HepG2 (cell line): Measurements from ENCODE around the gene PANK2. TPM values are rescaled to one million over a fixed set of nuclear protein-coding genes. Genes with fewer than 3 reads are reported as not detected.

Source experiments
- ATAC-seq: fragments of 200-7000 bp; cut with Tn5 transposase; 3 replicates; pipeline ENCODE4 v1.9.1; 2020; ENCODE audit warnings: mild to moderate bottlenecking, moderate library complexity
- BruUV-seq: library from RNA; stranded (reverse); fragments of 400-500 nt; replicated peaks from 2 replicates; lab custom pipeline; 2021; lab: Mats Ljungman, UMichigan
- CTCF ChIA-PET: fragments of 300-600 bp; formaldehyde crosslinking; extraction: SDS; loops from one replicate; lab custom pipeline; 2021; ENCODE audit warnings: low total read pairs, inconsistent platforms, low intra/inter-chr PET ratio; lab: Yijun Ruan, JAX
- POLR2A ChIA-PET: fragments of 350-600 bp; sonication (Branson Sonifier 250); formaldehyde crosslinking; loops from one replicate; lab custom pipeline; 2020; ENCODE audit warnings: antibody characterized with exemption, inconsistent platforms; lab: Yijun Ruan, JAX
- DNase-seq: peaks from one replicate; pipeline ENCODE4 v3.0.0-alpha.2; 2015; ENCODE audit warnings: low spot score
- FAIRE-seq: peaks from 3 replicates; lab custom pipeline; 2011; peaks lifted over from hg19 to GRCh38; lab: Jason Lieb, UNC
- H2AFZ ChIP-seq: one replicate; pipeline ENCODE4 v1.6.1; 2011; ENCODE audit warnings: low read length, inconsistent platforms
- H3K27ac ChIP-seq: fragments of 300-600 bp; 3 replicates; pipeline ENCODE4 v1.8.0; 2011; ENCODE audit warnings: mixed run types, mild to moderate bottlenecking, mixed read lengths, low read length, inconsistent platforms; ENCODE audit not compliant: insufficient read depth; ENCODE audit errors: extremely low read length
- H3K27me3 ChIP-seq, 2 experiments: fragments of 200-600 bp in 1 of 2; 2 replicates in 1 of 2; 3 replicates in 1 of 2; pipeline versions ENCODE4 v1.6.0 to v1.8.0; 2011; ENCODE audit warnings: low read length in 2 of 2, mild to moderate bottlenecking in 2 of 2, moderate library complexity in 2 of 2, inconsistent platforms in 1 of 2; ENCODE audit not compliant: insufficient read depth in 2 of 2, control insufficient read depth in 1 of 2
- H3K36me3 ChIP-seq, 2 experiments: fragments of 200-600 bp in 1 of 2; replicated peaks in 1 of 2; 2 replicates in 1 of 2; 3 replicates in 1 of 2; pipeline versions ENCODE4 v1.5.1 to v1.8.0; 2011; ENCODE audit warnings: low read length in 2 of 2, inconsistent platforms in 1 of 2; ENCODE audit not compliant: insufficient read depth in 2 of 2, control insufficient read depth in 1 of 2
- H3K4me1 ChIP-seq: 2 replicates; pipeline ENCODE4 v1.5.1; 2012; ENCODE audit warnings: low read length, inconsistent platforms; ENCODE audit not compliant: insufficient read depth
- H3K4me2 ChIP-seq: 2 replicates; pipeline ENCODE4 v1.6.0; 2011; ENCODE audit warnings: low read depth, low read length, inconsistent platforms
- H3K4me3 ChIP-seq, 3 experiments: fragments of 200-600 bp in 1 of 3; sonication (generic), shearing (Covaris generic) in 1 of 3; replicated peaks in 1 of 3; 2 replicates each; pipeline ENCODE4 v1.5.1; 2011 to 2016; ENCODE audit warnings: low read length in 3 of 3, inconsistent platforms in 2 of 3, low read depth in 2 of 3, mild to moderate bottlenecking in 2 of 3, control low read depth in 1 of 3, mixed read lengths in 1 of 3; ENCODE audit not compliant: insufficient read depth in 1 of 3
- H3K79me2 ChIP-seq: one replicate; pipeline ENCODE4 v1.6.1; 2011; ENCODE audit warnings: low read length, inconsistent platforms; ENCODE audit not compliant: insufficient read depth
- H3K9ac ChIP-seq: 2 replicates; pipeline ENCODE4 v1.6.0; 2011; ENCODE audit warnings: mild to moderate bottlenecking, low read depth, low read length, inconsistent platforms; ENCODE audit not compliant: insufficient read depth
- H3K9me3 ChIP-seq: 2 replicates; pipeline ENCODE4 v1.5.1; 2012; ENCODE audit warnings: mild to moderate bottlenecking, low read length
- H4K20me1 ChIP-seq: 2 replicates; pipeline ENCODE4 v1.6.0; 2011; ENCODE audit warnings: inconsistent platforms, mild to moderate bottlenecking, low read length, moderate library complexity; ENCODE audit not compliant: insufficient read depth
- ATF7-NPFF ChIP-seq: sonication (generic); formaldehyde crosslinking; IDR thresholded peaks from 2 replicates; pipeline ENCODE4 v1.8.1; 2023; ENCODE audit warnings: mild to moderate bottlenecking, low read depth, missing genetic modification reagents, moderate library complexity
- CBFB ChIP-seq: sonication (generic); formaldehyde crosslinking; IDR thresholded peaks from 2 replicates; pipeline ENCODE4 v1.4.0; 2020; ENCODE audit warnings: missing genetic modification reagents
- CREM ChIP-seq, 2 experiments: sonication (generic) in 1 of 2; formaldehyde crosslinking in 1 of 2; IDR thresholded peaks; 2 replicates each; pipeline versions ENCODE4 v1.4.0 to v1.6.1; 2016 to 2020; ENCODE audit warnings: antibody characterized with exemption in 1 of 2, mild to moderate bottlenecking in 1 of 2, missing genetic modification reagents in 1 of 2
- EP300 ChIP-seq, 3 experiments: sonication (generic) in 1 of 3; formaldehyde crosslinking in 1 of 3; IDR thresholded peaks; 2 replicates each; pipeline versions ENCODE4 v1.5.1 to v1.6.1; 2011 to 2020; ENCODE audit warnings: low read depth in 2 of 3, low read length in 2 of 3, borderline replicate concordance in 1 of 3, improper control_type of control experiment in 1 of 3, mild to moderate bottlenecking in 1 of 3, missing genetic modification reagents in 1 of 3, moderate library complexity in 1 of 3
- IKZF4 ChIP-seq: sonication (generic); formaldehyde crosslinking; IDR thresholded peaks from 2 replicates; pipeline ENCODE4 v1.5.1; 2020; ENCODE audit warnings: borderline replicate concordance, mild to moderate bottlenecking, low read depth, missing genetic modification reagents; ENCODE audit errors: not compliant biosample characterization
- KLF12 ChIP-seq: sonication (generic); formaldehyde crosslinking; IDR thresholded peaks from 2 replicates; pipeline ENCODE4 v1.4.0; 2020; ENCODE audit warnings: missing genetic modification reagents, borderline replicate concordance
- NFIB ChIP-seq: sonication (generic); formaldehyde crosslinking; IDR thresholded peaks from 2 replicates; pipeline ENCODE4 v1.9.0; 2021; ENCODE audit warnings: missing genetic modification reagents, mild to moderate bottlenecking, borderline replicate concordance
- PRMT3 ChIP-seq: sonication (generic); formaldehyde crosslinking; IDR thresholded peaks from 2 replicates; pipeline ENCODE4 v1.8.1; 2022; ENCODE audit warnings: low read depth, mild to moderate bottlenecking, moderate library complexity, missing genetic modification reagents, borderline replicate concordance
- RAD21 ChIP-seq: fragments of 450-650 bp; formaldehyde crosslinking; IDR thresholded peaks from 2 replicates; pipeline ENCODE4 v1.5.0; 2020; ENCODE audit warnings: mild to moderate bottlenecking
- REXO4 ChIP-seq: sonication (generic); formaldehyde crosslinking; IDR thresholded peaks from 2 replicates; pipeline ENCODE4 v1.8.0; 2022; ENCODE audit warnings: missing genetic modification reagents, mild to moderate bottlenecking, borderline replicate concordance
- SIX1 ChIP-seq: sonication (generic); formaldehyde crosslinking; IDR thresholded peaks from 2 replicates; pipeline ENCODE4 v1.4.0; 2020; ENCODE audit warnings: missing genetic modification reagents, borderline replicate concordance
- TEAD3 ChIP-seq: optimal IDR thresholded peaks from 2 replicates; pipeline ENCODE3; 2016; ENCODE audit warnings: borderline replicate concordance
- ZFP90 ChIP-seq: sonication (generic); formaldehyde crosslinking; IDR thresholded peaks from 2 replicates; pipeline ENCODE4 v1.8.0; 2022; ENCODE audit warnings: missing genetic modification reagents, mild to moderate bottlenecking, inconsistent platforms, borderline replicate concordance
- ZNF143 ChIP-seq: sonication (generic); formaldehyde crosslinking; IDR thresholded peaks from 2 replicates; pipeline ENCODE4 v1.4.0; 2020; ENCODE audit warnings: missing genetic modification reagents
- ZNF333 ChIP-seq: sonication (generic); formaldehyde crosslinking; IDR thresholded peaks from 2 replicates; pipeline ENCODE4 v1.4.0; 2020; ENCODE audit warnings: mild to moderate bottlenecking, missing genetic modification reagents, borderline replicate concordance
- ZNF746 ChIP-seq: sonication (generic); formaldehyde crosslinking; IDR thresholded peaks from 2 replicates; pipeline ENCODE4 v1.8.0; 2022; ENCODE audit warnings: mild to moderate bottlenecking, missing genetic modification reagents
- WGBS: methylation state at CpG from one replicate; pipeline ENCODE4 v1.1.6; 2017; ENCODE audit warnings: low lambda C conversion rate; 5-methylcytosine and 5-hydroxymethylcytosine counted together
- in situ Hi-C: cut with HindIII; loops from 2 replicates; pipeline ENCODE4 v1.10.0; 2017; ENCODE audit warnings: low pct_unique_long_range_greater_than_20kb; ENCODE audit not compliant: extremely low pct_ligation_motif_present
- intact Hi-C: fragments of 100-400 bp; cut with micrococcal nuclease; formaldehyde crosslinking; loops from one replicate; pipeline ENCODE4 v1.10.0; 2022; ENCODE audit not compliant: unreplicated experiment
- polyA plus RNA-seq, 8 experiments: library from polyadenylated mRNA; depleted of rRNA in 3 of 8; stranded (reverse) in 7 of 8; unstranded in 1 of 8; fragments of >200 nt; fragmentation: Illumina TruSeq in 4 of 8; extraction: Trizol in 4 of 8; gene quantifications; 2 replicates each; pipeline versions ENCODE4 v1.2.1 to v1.2.3, GENCODE V29; 2011 to 2016; ENCODE audit warnings: low read depth in 4 of 8, missing spikeins in 1 of 8, mixed read lengths in 1 of 8; ENCODE audit not compliant: insufficient read depth in 1 of 8
- total RNA-seq, 5 experiments: library from RNA; depleted of rRNA; stranded (reverse); fragments of >200 nt; fragmentation: Illumina TruSeq; extraction: Trizol; gene quantifications; 2 replicates each; pipeline ENCODE4 v1.2.3, GENCODE V29; 2016; ENCODE audit warnings: low read depth in 1 of 5
- TF ChIP-seq, protein P1 (sequence below): sonication (generic); formaldehyde crosslinking; IDR thresholded peaks from 2 replicates; pipeline ENCODE4 v1.5.0; 2020; ENCODE audit warnings: mild to moderate bottlenecking, missing genetic modification reagents

The PANK2 gene
- total and polyA plus RNA-seq, 2 of the 13 experiments (the other 11 are each of a cell fraction or from before 2014, with no cell fraction given), result 39.2 to 123 TPM

DNA sequence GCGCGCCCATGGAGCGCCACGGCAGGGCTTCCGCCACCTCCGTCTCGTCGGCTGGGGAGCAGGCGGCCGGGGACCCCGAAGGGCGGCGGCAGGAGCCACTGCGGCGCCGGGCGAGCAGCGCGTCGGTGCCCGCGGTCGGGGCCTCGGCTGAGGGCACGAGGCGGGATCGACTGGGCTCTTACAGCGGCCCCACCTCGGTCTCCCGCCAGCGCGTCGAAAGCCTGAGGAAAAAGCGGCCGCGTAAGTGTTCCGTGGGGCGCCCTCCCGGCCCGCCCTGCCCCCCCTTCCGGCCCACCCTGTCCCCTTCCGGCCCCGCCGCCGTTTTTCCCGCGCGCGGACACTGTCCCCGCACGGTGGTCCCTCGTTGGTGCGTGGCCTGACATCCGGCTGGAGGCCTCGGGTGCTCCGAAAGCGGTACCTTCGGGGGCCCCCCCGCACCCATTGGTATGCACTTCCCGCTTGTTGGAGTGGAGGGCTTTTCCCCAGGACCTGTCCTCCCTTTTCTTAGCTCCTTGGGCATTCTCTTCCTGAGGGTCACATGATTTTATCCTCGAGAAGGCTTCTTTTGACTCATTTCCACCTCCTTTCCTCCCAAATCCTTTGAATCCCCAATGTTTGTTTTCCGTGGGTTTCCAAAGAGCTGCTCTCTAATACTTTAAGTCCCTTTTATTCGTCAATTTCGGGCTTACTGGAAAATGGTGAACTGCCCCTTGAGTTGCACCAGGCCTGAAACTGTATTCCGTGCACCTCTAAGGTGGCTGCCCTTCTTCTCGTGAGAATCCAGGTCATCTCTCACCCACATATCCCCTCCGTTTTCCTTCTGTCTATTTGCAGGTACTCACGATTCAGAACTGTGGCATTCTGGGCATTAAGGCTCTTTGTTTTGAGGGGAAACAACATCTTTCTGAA, 556 bp downstream of the PANK2 start:
- ATAC-seq (peak; percentile 24), DNase-seq (peak; percentile 33), FAIRE-seq (no peak)
- no TSS peak for BruUV-seq
- in situ Hi-C loops, result loop anchor here (5.0 to 10.0 kb wide), 2 partner anchors 55 to 198 kb away; no protein-coding TSS in a partner anchor
- H3K4me3 ChIP-seq, result peak overlapping the region; percentile 86 to 94 (median 94)
- peaks cover 1 to 10% of the 10 kb centered on the region in 2 experiments; a peak in 4 of 5 replicates for H3K36me3 ChIP-seq
- H3K9me3 ChIP-seq, result no peaks in the 10 kb centered on the region
- H3K27ac ChIP-seq, result peak overlapping the region; percentile 86
- H3K79me2 ChIP-seq, result peaks cover 70% of the 10 kb centered on the region
- CTCF ChIA-PET, result no interaction called here
- H2AFZ ChIP-seq, result no peak overlapping the region
- intact Hi-C loops, result loop anchor here (2.0 to 5.0 kb wide), 3 partner anchors 69 to 198 kb away; partner anchors contain the start of gene AP5S1
- POLR2A ChIA-PET, result interaction anchor here (1.1 kb wide), 2 partner anchors 13 to 122 kb away, joined by 3 read pairs; partner anchors contain the start of gene ADISSP
- H3K27me3 ChIP-seq, result no peaks in the 10 kb centered on the region; a peak in 1 of 5 replicates
- WGBS, result under 1% methylated on average over 31 of the region's 68 CpGs
- peak overlapping the region; percentile 74 for H3K4me2 ChIP-seq
- H4K20me1 ChIP-seq, result peaks cover 48% of the 10 kb centered on the region
- H3K4me1 ChIP-seq, result peaks cover 54% of the 10 kb centered on the region
- peak overlapping the region; percentile 97 for H3K9ac ChIP-seq
- TF ChIP-seq RAD21 (CRISPR knock-in tag), result peak; percentile 83; the same call in 1 of the 2 replicates
- TF ChIP-seq IKZF4 (CRISPR knock-in tag), result peak; percentile 50
- peak; percentile 19; the same call in 1 of the 2 replicates for TF ChIP-seq SIX1
- peak; percentile 84; the same call in 1 of the 2 replicates for TF ChIP-seq REXO4
- TF ChIP-seq CBFB (CRISPR knock-in tag), result no peak; the same call in 1 of the 2 replicates
- TF ChIP-seq, protein P1, sequence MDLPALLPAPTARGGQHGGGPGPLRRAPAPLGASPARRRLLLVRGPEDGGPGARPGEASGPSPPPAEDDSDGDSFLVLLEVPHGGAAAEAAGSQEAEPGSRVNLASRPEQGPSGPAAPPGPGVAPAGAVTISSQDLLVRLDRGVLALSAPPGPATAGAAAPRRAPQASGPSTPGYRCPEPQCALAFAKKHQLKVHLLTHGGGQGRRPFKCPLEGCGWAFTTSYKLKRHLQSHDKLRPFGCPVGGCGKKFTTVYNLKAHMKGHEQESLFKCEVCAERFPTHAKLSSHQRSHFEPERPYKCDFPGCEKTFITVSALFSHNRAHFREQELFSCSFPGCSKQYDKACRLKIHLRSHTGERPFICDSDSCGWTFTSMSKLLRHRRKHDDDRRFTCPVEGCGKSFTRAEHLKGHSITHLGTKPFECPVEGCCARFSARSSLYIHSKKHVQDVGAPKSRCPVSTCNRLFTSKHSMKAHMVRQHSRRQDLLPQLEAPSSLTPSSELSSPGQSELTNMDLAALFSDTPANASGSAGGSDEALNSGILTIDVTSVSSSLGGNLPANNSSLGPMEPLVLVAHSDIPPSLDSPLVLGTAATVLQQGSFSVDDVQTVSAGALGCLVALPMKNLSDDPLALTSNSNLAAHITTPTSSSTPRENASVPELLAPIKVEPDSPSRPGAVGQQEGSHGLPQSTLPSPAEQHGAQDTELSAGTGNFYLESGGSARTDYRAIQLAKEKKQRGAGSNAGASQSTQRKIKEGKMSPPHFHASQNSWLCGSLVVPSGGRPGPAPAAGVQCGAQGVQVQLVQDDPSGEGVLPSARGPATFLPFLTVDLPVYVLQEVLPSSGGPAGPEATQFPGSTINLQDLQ, result peak; percentile 72; the same call in 1 of the 2 replicates
- TF ChIP-seq ZNF746, result peak; percentile 54; the same call in 1 of the 2 replicates
- TF ChIP-seq NFIB (CRISPR knock-in tag), result 0 out of 2 replicates have a peak, but pooled peaks have one; percentile 14
- TF ChIP-seq EP300 (IDR thresholded peaks at IDR 0.05; ENCODE audit: low read depth in 2 of 2, low read length in 2 of 2), result no peak
- 0 out of 2 replicates have a peak, but pooled peaks have one; percentile 21 for TF ChIP-seq EP300 (CRISPR knock-in tag; IDR thresholded peaks at IDR 0.05; ENCODE audit: borderline replicate concordance)
- peak; percentile 66; the same call in 1 of the 2 replicates for TF ChIP-seq ATF7-NPFF
- TF ChIP-seq TEAD3 (CRISPR knock-in tag), result peak; percentile 77
- TF ChIP-seq ZFP90, result no peak; the same call in none of the 2 replicates
- peak; percentile 53; the same call in 1 of the 2 replicates for TF ChIP-seq PRMT3 (CRISPR knock-in tag)
- peak; percentile 37; the same call in 1 of the 2 replicates for TF ChIP-seq ZNF143 (CRISPR knock-in tag)
- TF ChIP-seq CREM (IDR thresholded peaks at IDR 0.05), result no peak; the same call in 1 of the 2 replicates
- no peak for TF ChIP-seq CREM (CRISPR knock-in tag; IDR thresholded peaks at IDR 0.05)
- no peak; the same call in 1 of the 2 replicates for TF ChIP-seq KLF12 (CRISPR knock-in tag)
- no peak for TF ChIP-seq ZNF333 (CRISPR knock-in tag)
